Endothelial cell of umbilical vein (primary cell): ENCODE results near the gene ANKRD33.
A peak's percentile ranks its signal among the peaks of the same experiment; 100 is the strongest.

Experiments used
- CTCF ChIP-seq, 2 donors: IDR thresholded peaks; 1 replicate in 1 of 2; 2 replicates in 1 of 2; pipeline ENCODE4 v1.5.1; 2011; ENCODE audit warnings: low read length in 2 of 2, mild to moderate bottlenecking in 2 of 2, moderate library complexity in 2 of 2, control low read depth in 1 of 2, inconsistent platforms in 1 of 2, low read depth in 1 of 2; ENCODE audit not compliant: insufficient read depth in 1 of 2; ENCODE audit errors: extremely low read depth in 1 of 2
- EZH2 ChIP-seq: IDR thresholded peaks from 2 replicates; pipeline ENCODE4 v1.6.1; 2012; ENCODE audit warnings: borderline replicate concordance, low read depth, mild to moderate bottlenecking, moderate library complexity, low read length, inconsistent platforms; ENCODE audit not compliant: severe bottlenecking
- FOS ChIP-seq: IDR thresholded peaks from 2 replicates; pipeline ENCODE4 v1.6.1; 2011; ENCODE audit warnings: mild to moderate bottlenecking, low read length, moderate library complexity, borderline replicate concordance; ENCODE audit not compliant: insufficient read depth
- JUN ChIP-seq: IDR thresholded peaks from 2 replicates; pipeline ENCODE4 v1.6.1; 2011; ENCODE audit warnings: borderline replicate concordance, low read depth; ENCODE audit not compliant: insufficient read length, insufficient read depth
- MAX ChIP-seq: IDR thresholded peaks from 2 replicates; pipeline ENCODE4 v1.6.1; 2011; ENCODE audit not compliant: insufficient read depth, insufficient read length
- MYC ChIP-seq: IDR thresholded peaks from one replicate; pipeline ENCODE4 v1.6.1; 2011; ENCODE audit warnings: mild to moderate bottlenecking, low read depth, low read length
- POLR2A ChIP-seq: IDR thresholded peaks from 2 replicates; pipeline ENCODE4 v1.6.1; 2012; ENCODE audit warnings: low read depth, mild to moderate bottlenecking, control low read depth, low read length

GRCh38 chr12:51870504-51870903, 17.4 kb upstream of the ANKRD33 start:
- TF ChIP-seq POLR2A (no peak), CTCF (IDR thresholded peaks at IDR 0.05; ENCODE audit: extremely low read depth in 1 of 2, insufficient read depth in 1 of 2, low read depth in 1 of 2, low read length in 2 of 2) (no peak), EZH2 (peak; percentile 29), MYC (no peak), MAX (no peak), FOS (no peak), JUN (no peak)
